ENCODE measurements around the gene SNAP29. TPM values are rescaled to one million over a fixed set of nuclear protein-coding genes. Genes with fewer than 3 reads are reported as not detected.
"Not testable (repeated sequence)": the region's sequence is repeated elsewhere in the genome, so short reads cannot be mapped to it uniquely, and the experiment has no call there.

Gene SNAP29
- total RNA-seq, 1 experiment from 2014 or later, result 23.9 TPM

GRCh38 chr22:20937031-20937793, 78.4 kb downstream of the SNAP29 start:
- no peak overlapping the region for H3K4me2 ChIP-seq (ENCODE audit: low read length)

GRCh38 chr22:20937794-20938671, 79.2 kb downstream of the SNAP29 start:
- Histone ChIP-seq H2AFZ (ENCODE audit: low read length) (no peak overlapping the region), H4K20me1 (ENCODE audit: low read length) (peaks cover 54% of the 10 kb centered on the region), H3K4me1 (ENCODE audit: insufficient read depth, low read length) (no peaks in the 10 kb centered on the region), H3K27me3 (ENCODE audit: low read length) (no peaks in the 10 kb centered on the region), H3F3A (ENCODE audit: low read length, unreplicated experiment) (no peaks in the 10 kb centered on the region), H3K27ac (ENCODE audit: low read length) (no peak overlapping the region), H3K79me2 (ENCODE audit: low read length) (peaks cover 97% of the 10 kb centered on the region), H3K36me3 (ENCODE audit: low read depth, low read length) (peaks cover 6% of the 10 kb centered on the region), H3K9me3 (ENCODE audit: low read length) (no peaks in the 10 kb centered on the region), H3K9me2 (replicated peaks; ENCODE audit: low read length) (no peaks in the 10 kb centered on the region), H3K9ac (ENCODE audit: low read length) (no peak overlapping the region), H3K4me3 (ENCODE audit: low read length) (no peak overlapping the region), H3K4me2 (ENCODE audit: low read length) (no peak overlapping the region)
- TF ChIP-seq EZH2phosphoT487 (IDR thresholded peaks at IDR 0.05; ENCODE audit: borderline replicate concordance, low read length) (no peak), CTCF (conservative IDR thresholded peaks at IDR 0.05; ENCODE audit: low read depth, low read length) (no peak)
- ChIA-PET CTCF (no interaction called here), POLR2A (ENCODE audit: unreplicated experiment) (no interaction called here)
- ATAC-seq, result no peak
- BruUV-seq (replicated peaks), result no TSS peak
- intact Hi-C loops (cut with micrococcal nuclease), result no loop called here
- no peak for DNase-seq

More at GRCh38 chr22:20937031-20937793, 78.4 kb downstream of the SNAP29 start:
- H3K36me3 ChIP-seq (ENCODE audit: low read depth, low read length), result peaks cover 6% of the 10 kb centered on the region
- ATAC-seq (no peak; the same call in 1 of the 2 replicates), DNase-seq (no peak)
- CTCF ChIA-PET, result no interaction called here
- no peak overlapping the region for H3K9ac ChIP-seq (ENCODE audit: low read length)
- H4K20me1 ChIP-seq (ENCODE audit: low read length), result peaks cover 51% of the 10 kb centered on the region
- no peak overlapping the region for H2AFZ ChIP-seq (ENCODE audit: low read length)
- intact Hi-C loops (cut with micrococcal nuclease), result no loop called here
- no peaks in the 10 kb centered on the region for H3F3A ChIP-seq (ENCODE audit: low read length, unreplicated experiment)
- no peak for TF ChIP-seq CTCF (conservative IDR thresholded peaks at IDR 0.05; ENCODE audit: low read depth, low read length)
- no peak for TF ChIP-seq EZH2phosphoT487 (IDR thresholded peaks at IDR 0.05; ENCODE audit: borderline replicate concordance, low read length)
- TF ChIP-seq EZH2 (IDR thresholded peaks at IDR 0.05; ENCODE audit: low read length, unreplicated experiment), result no peak
- no TSS peak for BruUV-seq (replicated peaks)
- H3K4me3 ChIP-seq (ENCODE audit: low read length), result no peak overlapping the region
- H3K27ac ChIP-seq (ENCODE audit: low read length), result no peak overlapping the region
- H3K9me2 ChIP-seq (replicated peaks; ENCODE audit: low read length), result no peaks in the 10 kb centered on the region
- H3K27me3 ChIP-seq (ENCODE audit: low read length), result no peaks in the 10 kb centered on the region
- H3K9me3 ChIP-seq (ENCODE audit: low read length), result no peaks in the 10 kb centered on the region
- POLR2A ChIA-PET (ENCODE audit: unreplicated experiment), result interaction anchor here (0.6 kb wide), 1 partner anchor 115 kb away, joined by 3 read pairs; no protein-coding TSS in a partner anchor
- H3K4me1 ChIP-seq (ENCODE audit: insufficient read depth, low read length), result no peaks in the 10 kb centered on the region
- peaks cover 97% of the 10 kb centered on the region for H3K79me2 ChIP-seq (ENCODE audit: low read length)

GRCh38 chr22:20939457-20940185, 80.8 kb downstream of the SNAP29 start:
- H3K9me2 ChIP-seq (replicated peaks; ENCODE audit: low read length); DNase-seq; H3K27me3 ChIP-seq (ENCODE audit: low read length); H3K36me3 ChIP-seq (ENCODE audit: low read depth, low read length); H3K9me3 ChIP-seq (ENCODE audit: low read length); H3K4me2 ChIP-seq (ENCODE audit: low read length); ATAC-seq; H2AFZ ChIP-seq (ENCODE audit: low read length); CTCF ChIA-PET; H3K9ac ChIP-seq (ENCODE audit: low read length); intact Hi-C loops (cut with micrococcal nuclease); BruUV-seq (replicated peaks); POLR2A ChIA-PET (ENCODE audit: unreplicated experiment); H3F3A ChIP-seq (ENCODE audit: low read length, unreplicated experiment); H3K4me3 ChIP-seq (ENCODE audit: low read length); H3K4me1 ChIP-seq (ENCODE audit: insufficient read depth, low read length); H3K27ac ChIP-seq (ENCODE audit: low read length): not testable (repeated sequence)
- H3K79me2 ChIP-seq (ENCODE audit: low read length), result peaks cover 98% of the 10 kb centered on the region
- peaks cover 64% of the 10 kb centered on the region for H4K20me1 ChIP-seq (ENCODE audit: low read length)

Measured in PC-3 (cell line).